Mesenchymal stem cell (in vitro differentiated cells and primary cell): Measurements from ENCODE around the gene DCST2.

Experiments used
- DNase-seq: peaks from one replicate; pipeline ENCODE4 v3.0.0-alpha.2; 2013
- H2AFZ ChIP-seq: one replicate; pipeline ENCODE4 v1.6.1; 2013; ENCODE audit warnings: low read depth, mild to moderate bottlenecking, control low read depth, inconsistent platforms, low read length, moderate library complexity
- H2AK5ac ChIP-seq: 2 replicates; pipeline ENCODE4 v1.6.1; 2013; ENCODE audit warnings: low read length, moderate library complexity, mild to moderate bottlenecking, inconsistent platforms; ENCODE audit not compliant: severe bottlenecking
- H2BK120ac ChIP-seq: one replicate; pipeline ENCODE4 v1.6.1; 2013; ENCODE audit warnings: low read depth, mild to moderate bottlenecking, inconsistent platforms, low read length, moderate library complexity
- H2BK12ac ChIP-seq, 2 experiments: one replicate each; pipeline ENCODE4 v1.6.1; 2013; ENCODE audit warnings: inconsistent platforms in 2 of 2, low read length in 2 of 2, mild to moderate bottlenecking in 2 of 2, moderate library complexity in 2 of 2, control low read depth in 1 of 2
- H2BK15ac ChIP-seq: one replicate; pipeline ENCODE4 v1.6.1; 2013; ENCODE audit warnings: mild to moderate bottlenecking, low read depth, inconsistent platforms; ENCODE audit not compliant: poor library complexity, severe bottlenecking
- H2BK5ac ChIP-seq: 2 replicates; pipeline ENCODE4 v1.6.1; 2013; ENCODE audit warnings: low read depth, mild to moderate bottlenecking, low read length, control low read depth, inconsistent platforms; ENCODE audit not compliant: poor library complexity, severe bottlenecking
- H3K14ac ChIP-seq, 2 experiments: one replicate each; pipeline ENCODE4 v1.6.1; 2013; ENCODE audit warnings: inconsistent platforms in 2 of 2, low read length in 2 of 2, control low read depth in 1 of 2, mild to moderate bottlenecking in 1 of 2, moderate library complexity in 1 of 2
- H3K18ac ChIP-seq, 2 experiments: one replicate each; pipeline ENCODE4 v1.6.1; 2013; ENCODE audit warnings: inconsistent platforms in 2 of 2, low read length in 2 of 2, control low read depth in 1 of 2, low read depth in 1 of 2, mild to moderate bottlenecking in 1 of 2
- H3K23ac ChIP-seq, 2 experiments: one replicate each; pipeline ENCODE4 v1.6.1; 2013; ENCODE audit warnings: inconsistent platforms in 2 of 2, low read length in 2 of 2, mild to moderate bottlenecking in 2 of 2, moderate library complexity in 2 of 2, control low read depth in 1 of 2
- H3K27ac ChIP-seq: 2 replicates; pipeline ENCODE4 v1.5.1; 2013; ENCODE audit warnings: mild to moderate bottlenecking, moderate library complexity, low read length, control low read depth, inconsistent platforms; ENCODE audit not compliant: poor library complexity, severe bottlenecking
- H3K27me3 ChIP-seq, 2 experiments: 2 replicates each; pipeline versions ENCODE4 v1.6.1 to v1.7.0; 2013; ENCODE audit warnings: low read length in 2 of 2, mild to moderate bottlenecking in 2 of 2, moderate library complexity in 2 of 2, control low read depth in 1 of 2, inconsistent platforms in 1 of 2; ENCODE audit not compliant: control insufficient read depth in 1 of 2, insufficient read depth in 1 of 2
- H3K36me3 ChIP-seq, 2 experiments: 2 replicates each; pipeline versions ENCODE4 v1.6.1 to v1.7.0; 2013; ENCODE audit warnings: low read length in 2 of 2, control low read depth in 1 of 2, inconsistent platforms in 1 of 2, low read depth in 1 of 2, mild to moderate bottlenecking in 1 of 2; ENCODE audit not compliant: insufficient read depth in 2 of 2, control insufficient read depth in 1 of 2
- H3K4ac ChIP-seq, 2 experiments: one replicate each; pipeline ENCODE4 v1.6.1; 2013; ENCODE audit warnings: inconsistent platforms in 2 of 2, low read length in 2 of 2, mild to moderate bottlenecking in 2 of 2, moderate library complexity in 2 of 2, control low read depth in 1 of 2, low read depth in 1 of 2
- H3K4me1 ChIP-seq: 2 replicates; pipeline ENCODE4 v1.6.1; 2013; ENCODE audit warnings: low read depth, low read length, control low read depth; ENCODE audit not compliant: control insufficient read depth, insufficient read depth
- H3K4me2 ChIP-seq: 2 replicates; pipeline ENCODE4 v1.6.1; 2013; ENCODE audit warnings: low read length, mild to moderate bottlenecking, inconsistent platforms; ENCODE audit not compliant: poor library complexity, severe bottlenecking
- H3K4me3 ChIP-seq, 2 experiments: 2 replicates each; pipeline versions ENCODE4 v1.5.1 to v1.7.0; 2013; ENCODE audit warnings: low read length in 2 of 2, mild to moderate bottlenecking in 2 of 2, control low read depth in 1 of 2, low read depth in 1 of 2; ENCODE audit not compliant: insufficient read depth in 1 of 2
- H3K79me1 ChIP-seq: replicated peaks from 2 replicates; pipeline ENCODE4 v1.6.1; 2013; ENCODE audit warnings: mild to moderate bottlenecking, control low read depth, low read length, inconsistent platforms; ENCODE audit not compliant: poor library complexity, severe bottlenecking
- H3K9ac ChIP-seq: 2 replicates; pipeline ENCODE4 v1.7.0; 2013; ENCODE audit warnings: mild to moderate bottlenecking, low read length, moderate library complexity
- H3K9me3 ChIP-seq: 2 replicates; pipeline ENCODE4 v1.7.0; 2013; ENCODE audit warnings: mild to moderate bottlenecking, low read length; ENCODE audit not compliant: control insufficient read depth
- H4K8ac ChIP-seq: one replicate; pipeline ENCODE4 v1.6.1; 2013; ENCODE audit warnings: inconsistent platforms, mild to moderate bottlenecking, low read length, moderate library complexity
- H4K91ac ChIP-seq: one replicate; pipeline ENCODE4 v1.6.1; 2013; ENCODE audit warnings: mild to moderate bottlenecking, low read length, inconsistent platforms
- WGBS: methylation state at CpG from one replicate; pipeline ENCODE4 v1.1.7; 2013; ENCODE audit warnings: mixed read lengths; 5-methylcytosine and 5-hydroxymethylcytosine counted together

DCST2 gene

DNA sequence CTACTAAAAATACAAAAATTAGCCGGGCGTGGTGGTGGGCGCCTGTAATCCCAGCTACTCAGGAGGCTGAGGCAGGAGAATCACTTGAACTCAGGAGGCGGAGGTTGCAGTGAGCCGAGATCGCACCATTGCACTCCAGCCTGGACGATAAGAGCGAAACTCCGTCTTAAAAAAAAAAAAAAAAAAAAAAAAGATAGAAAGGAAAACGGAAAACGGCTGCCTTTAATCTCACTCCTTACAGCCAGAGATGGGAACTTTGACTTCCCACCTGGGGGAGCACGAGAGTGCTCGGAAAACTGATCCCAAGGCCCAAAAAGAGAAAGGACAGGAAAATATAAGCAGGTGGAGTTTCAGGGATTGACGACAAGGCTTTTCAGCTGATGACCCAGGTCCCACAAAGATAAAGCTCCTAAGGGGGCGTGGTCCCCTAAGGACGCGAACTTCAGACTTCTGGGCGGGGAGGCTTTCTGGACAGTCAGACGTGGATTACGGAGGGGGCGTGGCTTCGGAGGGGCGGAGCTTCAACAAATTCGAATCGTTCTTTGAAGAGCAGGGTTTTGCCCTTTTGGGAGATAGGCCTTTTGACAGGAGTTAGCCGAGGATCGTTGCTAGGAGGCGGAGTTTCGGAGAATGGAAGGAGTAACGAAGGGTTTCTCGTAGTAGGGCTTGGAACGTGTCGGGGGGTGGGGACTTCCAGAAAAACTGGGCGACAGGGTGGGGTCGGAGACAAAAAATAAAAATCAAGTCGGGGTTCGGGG lies 60.1 kb downstream of the DCST2 start:
- no peak overlapping the region for H3K23ac ChIP-seq
- H3K27me3 ChIP-seq = no peaks in the 10 kb centered on the region
- H4K8ac ChIP-seq = peak overlapping the region; percentile 57
- peak overlapping the region; percentile 95 for H2BK5ac ChIP-seq
- no peak overlapping the region for H2BK12ac ChIP-seq
- H3K18ac ChIP-seq = peak overlapping the region; percentile 28 to 96
- peak overlapping the region; percentile 95 for H2AK5ac ChIP-seq
- H2AFZ ChIP-seq = no peak overlapping the region
- no peaks in the 10 kb centered on the region for H3K9me3 ChIP-seq
- H3K4me1 ChIP-seq = peaks cover 15% of the 10 kb centered on the region
- H3K36me3 ChIP-seq = peaks cover 2 to 7% of the 10 kb centered on the region in 2 experiments
- H4K91ac ChIP-seq = peak overlapping the region; percentile 78
- no peaks in the 10 kb centered on the region for H3K79me1 ChIP-seq
- H2BK120ac ChIP-seq = peak overlapping the region; percentile 87
- H3K9ac ChIP-seq = peak overlapping the region; percentile 98
- peak overlapping the region; percentile 86 for H3K4me2 ChIP-seq
- peak overlapping the region; percentile 15 for H2BK15ac ChIP-seq
- DNase-seq = peak; percentile 99
- H3K4me3 ChIP-seq = peak overlapping the region; percentile 76 to 85
- H3K14ac ChIP-seq = no peak overlapping the region
- WGBS = under 1% methylated on average over 26 of the region's 37 CpGs
- H3K4ac ChIP-seq = peak overlapping the region; percentile 83 to 85
- peak overlapping the region; percentile 100 for H3K27ac ChIP-seq

DNA sequence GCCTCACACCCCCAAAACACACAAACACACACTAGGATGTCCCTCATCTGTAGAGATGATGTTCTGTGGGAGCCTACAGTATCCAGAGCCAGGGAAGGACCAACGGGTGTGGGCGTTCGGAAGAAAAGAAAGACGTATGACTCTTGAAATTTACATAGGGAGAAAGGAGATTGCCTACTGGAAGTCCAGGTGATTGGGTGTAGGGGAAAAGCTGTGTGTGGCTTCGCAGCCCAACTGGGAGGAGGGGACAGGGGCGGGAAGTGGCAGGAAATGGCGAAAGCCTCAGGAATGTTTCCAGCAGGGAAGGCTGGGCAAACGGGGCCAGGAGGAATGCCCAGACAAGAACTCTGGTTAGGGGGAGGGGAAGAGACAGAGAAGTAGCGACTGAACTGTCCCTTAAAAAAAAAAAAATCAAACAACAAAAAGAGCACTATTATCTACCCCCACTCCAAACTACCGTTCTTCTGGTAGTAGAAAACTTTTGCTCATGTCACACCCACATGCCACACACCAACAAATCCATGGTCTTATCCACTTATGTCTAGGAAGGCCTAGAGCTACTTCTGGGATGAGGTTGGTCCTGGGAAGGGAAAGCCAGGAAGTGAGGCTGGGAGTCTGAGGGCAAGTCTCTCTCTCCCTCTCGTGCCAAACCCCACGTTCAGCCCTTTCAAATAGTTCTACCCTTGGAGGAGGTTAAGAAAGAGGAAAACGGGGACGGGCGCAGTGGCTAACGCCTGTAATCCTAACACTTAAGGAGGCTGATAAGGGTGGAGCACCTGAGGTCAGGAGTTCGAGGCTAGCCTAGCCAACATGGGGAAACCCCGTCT lies 60.9 kb downstream of the DCST2 start:
- WGBS = 4% methylated on average over 11 of the region's 18 CpGs
- Histone ChIP-seq H2BK120ac (peak overlapping the region; percentile 69), H3K18ac (peak overlapping the region; percentile 93 to 98), H3K9ac (peak overlapping the region; percentile 98), H3K4me1 (peaks cover 22% of the 10 kb centered on the region), H2AK5ac (peak overlapping the region; percentile 100), H2BK5ac (peak overlapping the region; percentile 92), H3K14ac (peak overlapping the region in 1 of 2 experiments; percentile 89), H2AFZ (no peak overlapping the region), H4K91ac (peak overlapping the region; percentile 91), H3K27ac (peak overlapping the region; percentile 100), H3K9me3 (no peaks in the 10 kb centered on the region), H3K79me1 (no peaks in the 10 kb centered on the region), H4K8ac (peak overlapping the region; percentile 93), H2BK15ac (peak overlapping the region; percentile 30), H3K4ac (peak overlapping the region; percentile 51 to 97), H3K4me3 (peak overlapping the region in 1 of 2 experiments; percentile 85), H3K4me2 (peak overlapping the region; percentile 64), H3K27me3 (no peaks in the 10 kb centered on the region), H3K23ac (peak overlapping the region in 1 of 2 experiments; percentile 31), H2BK12ac (peak overlapping the region; percentile 15 to 94), H3K36me3 (peaks cover 9 to 10% of the 10 kb centered on the region in 2 experiments)
- DNase-seq = peak; percentile 97

DNA sequence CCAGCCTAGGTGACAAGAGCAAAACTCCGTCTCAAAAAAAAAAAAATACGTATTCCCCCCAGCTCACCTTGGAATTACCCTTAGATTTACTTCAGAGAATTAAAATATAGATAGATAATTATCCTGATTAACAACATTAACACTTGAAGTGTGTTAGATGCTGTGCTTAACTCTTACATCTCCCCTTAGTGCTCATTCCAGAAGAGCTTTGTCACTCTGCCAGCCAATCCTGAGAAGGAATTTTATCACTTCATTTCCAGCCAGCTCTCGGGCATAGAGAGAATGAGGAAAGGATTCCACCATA lies 61.4 kb downstream of the DCST2 start:
- H3K36me3 ChIP-seq = peaks cover 15 to 16% of the 10 kb centered on the region in 2 experiments
- H4K91ac ChIP-seq = peak overlapping the region; percentile 34
- peak overlapping the region; percentile 15 to 94 for H2BK12ac ChIP-seq
- peak overlapping the region; percentile 100 for H3K27ac ChIP-seq
- peak overlapping the region in 1 of 2 experiments; percentile 85 for H3K4me3 ChIP-seq
- H3K9me3 ChIP-seq = no peaks in the 10 kb centered on the region
- peak overlapping the region; percentile 3 for H2BK5ac ChIP-seq
- H3K4ac ChIP-seq = peak overlapping the region in 1 of 2 experiments; percentile 79
- H2BK15ac ChIP-seq = peak overlapping the region; percentile 15
- H3K18ac ChIP-seq = peak overlapping the region; percentile 49 to 94
- no peaks in the 10 kb centered on the region for H3K27me3 ChIP-seq
- peak overlapping the region; percentile 8 for H2BK120ac ChIP-seq
- peak overlapping the region; percentile 53 for H3K4me2 ChIP-seq
- DNase-seq = no peak
- H3K14ac ChIP-seq = no peak overlapping the region
- H3K9ac ChIP-seq = peak overlapping the region; percentile 98
- no peaks in the 10 kb centered on the region for H3K79me1 ChIP-seq
- H4K8ac ChIP-seq = peak overlapping the region; percentile 8
- H3K23ac ChIP-seq = no peak overlapping the region
- no CpG with 5 or more reads among the region's 3 CpGs for WGBS
- H2AFZ ChIP-seq = no peak overlapping the region
- peaks cover 27% of the 10 kb centered on the region for H3K4me1 ChIP-seq
- H2AK5ac ChIP-seq = peak overlapping the region; percentile 62
